Amniotic stem cell (primary cell): Measurements from ENCODE around the gene GALNT2.

Source experiments
- DNase-seq: peaks from one replicate; lab custom pipeline; 2025; lab: John Stamatoyannopoulos, UW

Gene GALNT2

GRCh38 chr1:230066466-230067404 is at the start of gene GALNT2:
GALNT2 (plus strand) TSS chr1:230067238; CDS start chr1:230067281, 43 bp downstream.
- DNase-seq, result peak; percentile 79

GRCh38 chr1:230020451-230020850 is 46.6 kb upstream of the GALNT2 start:
- DNase-seq, result no peak

- no peak for DNase-seq
These were observed 44.2 kb upstream of the GALNT2 start for GRCh38 chr1:230022666-230023380.

- no peak for DNase-seq
These were observed 41.4 kb upstream of the GALNT2 start for GRCh38 chr1:230025686-230026085.

GRCh38 chr1:230026139-230026538 is 40.9 kb upstream of the GALNT2 start:
- no peak for DNase-seq

GRCh38 chr1:230026572-230026971 is 40.5 kb upstream of the GALNT2 start:
- DNase-seq, result no peak

- DNase-seq, result no peak
These were observed 38.3 kb upstream of the GALNT2 start for GRCh38 chr1:230028602-230029223.

- DNase-seq, result no peak
These were observed 37.6 kb upstream of the GALNT2 start for GRCh38 chr1:230029244-230029941.

GRCh38 chr1:230030122-230030821 is 36.8 kb upstream of the GALNT2 start:
- no peak for DNase-seq

GRCh38 chr1:230031131-230031530 is 35.9 kb upstream of the GALNT2 start:
- DNase-seq, result no peak

- no peak for DNase-seq
These were observed 34.3 kb upstream of the GALNT2 start for GRCh38 chr1:230032516-230033281.

- no peak for DNase-seq
These were observed 29.8 kb upstream of the GALNT2 start for GRCh38 chr1:230037261-230037660.

- DNase-seq, result no peak
These were observed 26.6 kb upstream of the GALNT2 start for GRCh38 chr1:230040440-230040839.

- no peak for DNase-seq
These were observed 24.0 kb upstream of the GALNT2 start for GRCh38 chr1:230043081-230043480.

- no peak for DNase-seq
These were observed 22.3 kb upstream of the GALNT2 start for GRCh38 chr1:230044729-230045128.

- no peak for DNase-seq
These were observed 19.7 kb upstream of the GALNT2 start for GRCh38 chr1:230047114-230047865.

GRCh38 chr1:230048322-230048721 is 18.7 kb upstream of the GALNT2 start:
- DNase-seq, result no peak

- no peak for DNase-seq
These were observed 18.1 kb upstream of the GALNT2 start for GRCh38 chr1:230048922-230049321.

GRCh38 chr1:230049731-230050130 is 17.3 kb upstream of the GALNT2 start:
- DNase-seq, result no peak
